Activated T-helper 9 cell treated with anti-CD3 and anti-CD28 coated beads, Interleukin-2, amount 50 U/mL, for 16 hours (primary cell): ENCODE results near the gene TMEM145.

ENCODE experiments used
- DNase-seq: peaks from one replicate; pipeline ENCODE4 v3.0.0-alpha.2; 2020; ENCODE audit warnings: low read depth

TMEM145 gene

GRCh38 chr19:42277821-42278451, 35.2 kb upstream of the TMEM145 start:
- DNase-seq, result no peak

- DNase-seq, result no peak
Measured at GRCh38 chr19:42278452-42279154, 34.5 kb upstream of the TMEM145 start.

GRCh38 chr19:42279155-42279901, 33.8 kb upstream of the TMEM145 start:
- no peak for DNase-seq

GRCh38 chr19:42279902-42280814, 33.0 kb upstream of the TMEM145 start:
- peak; percentile 74 for DNase-seq

GRCh38 chr19:42280815-42281145, 32.3 kb upstream of the TMEM145 start:
- no peak for DNase-seq

- no peak for DNase-seq
Measured at GRCh38 chr19:42281146-42281826, 31.8 kb upstream of the TMEM145 start.

- DNase-seq, result no peak
Measured at GRCh38 chr19:42281827-42282762, 31.0 kb upstream of the TMEM145 start.

GRCh38 chr19:42282819-42283187, 30.3 kb upstream of the TMEM145 start:
- no peak for DNase-seq

GRCh38 chr19:42283188-42284065, 29.7 kb upstream of the TMEM145 start:
- peak; percentile 96 for DNase-seq

GRCh38 chr19:42284066-42284501, 29.0 kb upstream of the TMEM145 start:
- peak; percentile 69 for DNase-seq

- DNase-seq, result no peak
Measured at GRCh38 chr19:42284591-42285341, 28.3 kb upstream of the TMEM145 start.

- no peak for DNase-seq
Measured at GRCh38 chr19:42285541-42285941, 27.6 kb upstream of the TMEM145 start.

- no peak for DNase-seq
Measured at GRCh38 chr19:42285988-42286348, 27.1 kb upstream of the TMEM145 start.

- no peak for DNase-seq
Measured at GRCh38 chr19:42286349-42287016, 26.6 kb upstream of the TMEM145 start.

GRCh38 chr19:42287017-42287826, 25.9 kb upstream of the TMEM145 start:
- no peak for DNase-seq

- DNase-seq, result no peak
Measured at GRCh38 chr19:42287827-42288107, 25.3 kb upstream of the TMEM145 start.

GRCh38 chr19:42288387-42288786, 24.7 kb upstream of the TMEM145 start:
- DNase-seq, result no peak
